ENCODE data around the gene TFDP1. TPM values are rescaled to one million over a fixed set of nuclear protein-coding genes. Genes with fewer than 3 reads are reported as not detected.

TFDP1 gene
- total RNA-seq, 2 donors from 2014 or later: 50.1 to 62.4 TPM

- Histone ChIP-seq H3K4me3 (no peak overlapping the region), H3K9me3 (no peaks in the 10 kb centered on the region), H3K27ac (no peak overlapping the region), H3K36me3 (no peaks in the 10 kb centered on the region), H3K27me3 (replicated peaks; ENCODE audit: insufficient read depth) (no peaks in the 10 kb centered on the region), H3K4me1 (replicated peaks) (no peaks in the 10 kb centered on the region)
- DNase-seq (ENCODE audit: low spot score): no peak
- 94% methylated on average over 14 of the region's 21 CpGs for WGBS
- intact Hi-C loops (cut with DNase I): no loop called here
- TF ChIP-seq POLR2AphosphoS5 (IDR thresholded peaks at IDR 0.05) (no peak), POLR2A (IDR thresholded peaks at IDR 0.05) (no peak)
- TF ChIP-seq, protein P1, sequence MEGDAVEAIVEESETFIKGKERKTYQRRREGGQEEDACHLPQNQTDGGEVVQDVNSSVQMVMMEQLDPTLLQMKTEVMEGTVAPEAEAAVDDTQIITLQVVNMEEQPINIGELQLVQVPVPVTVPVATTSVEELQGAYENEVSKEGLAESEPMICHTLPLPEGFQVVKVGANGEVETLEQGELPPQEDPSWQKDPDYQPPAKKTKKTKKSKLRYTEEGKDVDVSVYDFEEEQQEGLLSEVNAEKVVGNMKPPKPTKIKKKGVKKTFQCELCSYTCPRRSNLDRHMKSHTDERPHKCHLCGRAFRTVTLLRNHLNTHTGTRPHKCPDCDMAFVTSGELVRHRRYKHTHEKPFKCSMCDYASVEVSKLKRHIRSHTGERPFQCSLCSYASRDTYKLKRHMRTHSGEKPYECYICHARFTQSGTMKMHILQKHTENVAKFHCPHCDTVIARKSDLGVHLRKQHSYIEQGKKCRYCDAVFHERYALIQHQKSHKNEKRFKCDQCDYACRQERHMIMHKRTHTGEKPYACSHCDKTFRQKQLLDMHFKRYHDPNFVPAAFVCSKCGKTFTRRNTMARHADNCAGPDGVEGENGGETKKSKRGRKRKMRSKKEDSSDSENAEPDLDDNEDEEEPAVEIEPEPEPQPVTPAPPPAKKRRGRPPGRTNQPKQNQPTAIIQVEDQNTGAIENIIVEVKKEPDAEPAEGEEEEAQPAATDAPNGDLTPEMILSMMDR (IDR thresholded peaks at IDR 0.05): no peak
Observed at GRCh38 chr13:113669755-113670341, 85.3 kb downstream of the TFDP1 start.

DNA sequence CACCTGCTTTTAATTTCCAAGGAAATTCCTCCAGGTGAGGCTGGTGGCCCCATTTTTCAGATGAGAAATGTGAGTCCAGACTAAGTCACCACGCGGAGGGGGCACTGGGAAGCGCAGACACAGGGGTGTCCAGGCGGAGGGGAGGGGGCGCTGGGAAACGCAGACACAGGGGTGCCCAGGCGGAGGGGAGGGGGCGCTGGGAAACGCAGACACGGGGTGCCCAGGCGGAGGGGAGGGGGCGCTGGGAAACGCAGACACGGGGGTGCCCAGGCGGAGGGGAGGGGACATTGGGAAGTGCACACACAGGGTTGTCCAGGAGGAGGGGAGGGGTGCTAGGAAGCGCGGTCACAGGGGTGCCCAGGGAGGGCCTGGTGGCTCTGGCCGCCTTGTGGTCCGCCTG lies 86.0 kb downstream of the TFDP1 start:
- Histone ChIP-seq H3K36me3 (no peaks in the 10 kb centered on the region), H3K4me1 (replicated peaks) (no peaks in the 10 kb centered on the region), H3K4me3 (no peak overlapping the region), H3K27ac (no peak overlapping the region), H3K27me3 (replicated peaks; ENCODE audit: insufficient read depth) (no peaks in the 10 kb centered on the region), H3K9me3 (no peaks in the 10 kb centered on the region)
- intact Hi-C loops (cut with DNase I): no loop called here
- WGBS: 91% methylated on average over 19 of the region's 19 CpGs
- TF ChIP-seq POLR2A (IDR thresholded peaks at IDR 0.05): no peak
- no peak for TF ChIP-seq POLR2AphosphoS5 (IDR thresholded peaks at IDR 0.05)
- TF ChIP-seq, protein P1 (IDR thresholded peaks at IDR 0.05): no peak
- DNase-seq (ENCODE audit: low spot score): no peak

DNA sequence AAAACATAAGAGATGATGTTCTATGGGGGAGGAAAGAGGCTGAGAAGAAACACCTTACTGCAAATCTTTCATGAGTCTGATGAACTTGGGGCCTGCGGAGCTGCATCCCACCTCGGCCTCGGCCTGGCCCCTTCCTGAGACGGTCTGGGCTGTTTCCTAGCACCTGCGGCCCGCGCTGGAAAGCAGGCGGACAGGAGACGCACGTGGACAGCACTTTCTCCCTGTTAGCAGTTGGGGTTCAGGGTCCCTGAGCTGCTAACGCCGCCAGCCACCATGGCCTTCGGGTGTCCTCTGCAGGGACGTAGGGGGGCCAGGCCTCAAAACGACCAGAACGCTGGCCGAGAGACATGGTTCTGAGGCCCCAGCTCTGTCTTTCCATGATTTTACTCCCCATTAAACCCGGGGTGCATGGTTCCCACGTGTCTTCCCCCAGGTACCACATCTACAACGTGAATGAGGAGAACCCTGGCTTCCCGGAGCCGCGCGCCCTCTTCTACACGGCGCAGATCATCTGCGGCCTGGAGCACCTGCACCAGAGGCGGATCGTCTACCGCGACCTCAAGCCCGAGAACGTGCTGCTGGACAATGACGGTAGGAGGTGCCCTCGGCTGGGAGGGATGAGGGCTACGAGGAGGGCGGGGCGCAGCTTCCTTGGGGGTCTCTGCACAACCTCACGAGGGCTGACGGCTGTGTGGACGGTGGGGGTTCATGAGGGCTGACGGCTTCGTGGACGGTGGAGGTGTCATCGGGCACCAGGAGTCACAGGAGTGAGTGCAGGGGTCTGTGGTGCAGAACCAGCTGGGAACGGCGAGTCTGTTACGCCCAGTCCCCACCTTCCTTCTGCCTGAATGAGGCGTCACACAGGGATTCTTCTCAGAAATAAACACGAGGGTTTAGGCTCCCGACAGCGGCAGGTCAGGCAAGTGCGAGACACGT lies 86.8 kb downstream of the TFDP1 start:
- Histone ChIP-seq H3K4me1 (replicated peaks) (no peaks in the 10 kb centered on the region), H3K9me3 (no peaks in the 10 kb centered on the region), H3K4me3 (no peak overlapping the region), H3K27ac (no peak overlapping the region), H3K27me3 (replicated peaks; ENCODE audit: insufficient read depth) (no peaks in the 10 kb centered on the region), H3K36me3 (no peaks in the 10 kb centered on the region)
- 93% methylated on average over 54 of the region's 54 CpGs for WGBS
- no peak for DNase-seq (ENCODE audit: low spot score)
- TF ChIP-seq, protein P1 (IDR thresholded peaks at IDR 0.05): no peak
- TF ChIP-seq POLR2AphosphoS5 (IDR thresholded peaks at IDR 0.05) (no peak), POLR2A (IDR thresholded peaks at IDR 0.05) (no peak)
- intact Hi-C loops (cut with DNase I): no loop called here

GRCh38 chr13:113672002-113672651 lies 87.6 kb downstream of the TFDP1 start:
- no peaks in the 10 kb centered on the region for H3K27me3 ChIP-seq (replicated peaks; ENCODE audit: insufficient read depth)

More at GRCh38 chr13:113672002-113672651, 87.6 kb downstream of the TFDP1 start:
- Histone ChIP-seq H3K36me3 (no peaks in the 10 kb centered on the region), H3K4me3 (no peak overlapping the region), H3K9me3 (no peaks in the 10 kb centered on the region), H3K4me1 (replicated peaks) (no peaks in the 10 kb centered on the region), H3K27ac (no peak overlapping the region)
- TF ChIP-seq POLR2AphosphoS5 (IDR thresholded peaks at IDR 0.05) (no peak), POLR2A (IDR thresholded peaks at IDR 0.05) (no peak)
- TF ChIP-seq, protein P1 (IDR thresholded peaks at IDR 0.05): no peak
- intact Hi-C loops (cut with DNase I): no loop called here
- no peak for DNase-seq (ENCODE audit: low spot score)
- WGBS: 87% methylated on average over 18 of the region's 18 CpGs

Other genes starting within 250 kb of the TFDP1 start
- 10 to 100 TPM; 23.5 to 43.1 TPM for gene GRTP1, start 220.6 kb upstream of the TFDP1 start, total RNA-seq
- 1 to 10 TPM; 3.7 to 3.9 TPM for gene ADPRHL1, start 131.3 kb upstream of the TFDP1 start, total RNA-seq
- gene DCUN1D2, start 94.0 kb upstream of the TFDP1 start, total RNA-seq: 10 to 100 TPM; 11.0 to 48.0 TPM
- gene ATP4B, start 73.4 kb downstream of the TFDP1 start, total RNA-seq: under 1 TPM in 1 of 2 donors, not detected in 1; 0.34 TPM
- under 1 TPM in 1 of 2 donors, not detected in 1; 0.23 TPM for gene GRK1, start 82.5 kb downstream of the TFDP1 start, total RNA-seq
- gene TMEM255B, start 174.5 kb downstream of the TFDP1 start, total RNA-seq: 1 to 10 TPM in 1 of 2 donors, under 1 TPM in 1; 0.96 to 4.6 TPM